Neural progenitor cell (in vitro differentiated cells): ENCODE results near the gene STK32B.

ENCODE experiments used
- EZH2 ChIP-seq: fragments of 200-600 bp; sonication (generic); IDR thresholded peaks from 2 replicates; pipeline ENCODE4 v1.6.1; 2017; ENCODE audit warnings: antibody characterized with exemption, mild to moderate bottlenecking, moderate library complexity
- TF ChIP-seq, protein P1 (sequence below): fragments of 200-600 bp; sonication (generic); IDR thresholded peaks from 2 replicates; pipeline ENCODE4 v1.5.1; 2017; ENCODE audit warnings: antibody characterized with exemption, mild to moderate bottlenecking

DNA sequence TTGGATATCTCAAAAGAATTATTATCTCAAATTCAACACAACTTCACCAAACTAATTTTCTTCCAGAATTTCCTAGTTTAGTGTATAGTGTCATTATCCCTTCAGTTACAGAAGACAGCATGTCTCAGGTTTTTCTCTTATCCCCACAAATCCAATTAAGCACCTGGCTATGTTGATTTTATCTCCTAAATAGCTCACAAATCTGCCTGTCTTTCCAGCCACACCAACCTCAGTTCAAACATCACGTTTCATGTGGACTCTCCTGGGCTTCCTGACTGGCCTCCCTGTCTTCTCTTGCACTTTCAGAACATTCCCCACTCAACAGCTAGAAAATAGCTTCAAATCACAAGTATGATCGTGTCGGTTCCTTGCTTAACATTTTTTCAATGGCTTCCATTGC lies 14.8 kb downstream of the STK32B start:
- TF ChIP-seq, protein P1, sequence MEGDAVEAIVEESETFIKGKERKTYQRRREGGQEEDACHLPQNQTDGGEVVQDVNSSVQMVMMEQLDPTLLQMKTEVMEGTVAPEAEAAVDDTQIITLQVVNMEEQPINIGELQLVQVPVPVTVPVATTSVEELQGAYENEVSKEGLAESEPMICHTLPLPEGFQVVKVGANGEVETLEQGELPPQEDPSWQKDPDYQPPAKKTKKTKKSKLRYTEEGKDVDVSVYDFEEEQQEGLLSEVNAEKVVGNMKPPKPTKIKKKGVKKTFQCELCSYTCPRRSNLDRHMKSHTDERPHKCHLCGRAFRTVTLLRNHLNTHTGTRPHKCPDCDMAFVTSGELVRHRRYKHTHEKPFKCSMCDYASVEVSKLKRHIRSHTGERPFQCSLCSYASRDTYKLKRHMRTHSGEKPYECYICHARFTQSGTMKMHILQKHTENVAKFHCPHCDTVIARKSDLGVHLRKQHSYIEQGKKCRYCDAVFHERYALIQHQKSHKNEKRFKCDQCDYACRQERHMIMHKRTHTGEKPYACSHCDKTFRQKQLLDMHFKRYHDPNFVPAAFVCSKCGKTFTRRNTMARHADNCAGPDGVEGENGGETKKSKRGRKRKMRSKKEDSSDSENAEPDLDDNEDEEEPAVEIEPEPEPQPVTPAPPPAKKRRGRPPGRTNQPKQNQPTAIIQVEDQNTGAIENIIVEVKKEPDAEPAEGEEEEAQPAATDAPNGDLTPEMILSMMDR = no peak
- no peak for TF ChIP-seq EZH2
